Forelimb muscle (tissue), 1 donor: ENCODE measurements around the gene NEMP1. TPM values are rescaled to one million over a fixed set of nuclear protein-coding genes. Genes with fewer than 3 reads are reported as not detected.
"Not testable (repeated sequence)": the region's sequence is repeated elsewhere in the genome, so short reads cannot be mapped to it uniquely, and the experiment has no call there.

Experiments
- DNase-seq: peaks from one replicate; pipeline ENCODE4 v3.0.0-alpha.2; 2013; ENCODE audit warnings: low read depth
- polyA plus RNA-seq: library from polyadenylated mRNA; unstranded; fragments of 120-200 nt; gene quantifications from one replicate; pipeline ENCODE4 v1.2.1, GENCODE V29; 2013; ENCODE audit not compliant: insufficient read length

NEMP1 gene
- polyA plus RNA-seq, 1 donor = 17.3 TPM

DNA sequence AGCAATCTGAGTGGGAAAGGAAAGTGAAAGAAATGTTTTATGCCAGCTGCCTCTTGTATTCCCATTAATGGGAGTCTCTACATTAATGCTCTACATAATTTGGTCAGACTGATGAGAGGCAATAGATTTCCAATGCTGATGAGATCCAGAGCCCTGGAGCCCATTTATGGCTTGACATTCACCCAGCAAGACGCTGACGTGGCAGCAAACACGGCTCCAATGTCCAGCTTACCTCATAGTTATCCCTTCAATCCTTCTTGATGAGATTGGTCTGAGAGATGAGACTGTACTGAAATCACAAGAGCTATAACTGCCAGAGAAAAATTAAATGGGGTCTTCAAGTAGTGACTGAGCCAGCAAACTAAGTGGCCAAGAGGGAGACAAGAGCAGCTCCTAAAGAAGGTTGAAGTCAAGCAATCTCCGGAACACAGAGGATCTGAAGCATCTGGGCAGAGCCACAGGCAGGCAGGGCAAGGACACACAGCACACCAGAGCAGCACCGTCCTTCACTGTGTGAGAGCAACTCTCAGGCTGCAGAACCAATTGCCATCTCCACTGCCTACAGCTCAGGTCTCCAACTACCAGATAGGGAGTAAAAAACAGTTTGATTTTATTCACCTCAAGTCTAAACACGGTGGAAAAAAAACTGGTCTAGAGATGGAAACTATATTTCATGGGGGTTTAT lies 21.4 kb downstream of the NEMP1 start:
- DNase-seq = no peak

- DNase-seq = no peak
Measured at GRCh38 chr12:57055824-57056223, 22.8 kb downstream of the NEMP1 start.

DNA sequence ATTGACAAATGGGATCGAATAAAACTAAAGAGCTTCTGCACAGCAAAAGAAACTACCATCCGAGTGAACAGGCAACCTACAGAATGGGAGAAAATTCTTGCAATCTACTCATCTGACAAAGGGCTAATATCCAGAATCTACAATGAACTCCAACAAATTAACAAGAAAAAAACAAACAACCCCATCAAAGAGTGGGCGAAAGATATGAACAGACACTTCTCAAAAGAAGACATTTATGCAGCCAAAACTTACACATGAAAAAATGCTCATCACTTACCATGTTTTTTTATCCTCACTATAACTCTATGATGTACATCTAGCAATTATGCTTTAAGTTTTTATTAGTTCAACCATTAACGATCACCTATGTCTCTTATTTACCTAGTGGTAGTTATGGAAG lies 24.7 kb downstream of the NEMP1 start:
- not testable (repeated sequence) for DNase-seq

- not testable (repeated sequence) for DNase-seq
Measured at GRCh38 chr12:57053146-57053545, 25.4 kb downstream of the NEMP1 start.

DNA sequence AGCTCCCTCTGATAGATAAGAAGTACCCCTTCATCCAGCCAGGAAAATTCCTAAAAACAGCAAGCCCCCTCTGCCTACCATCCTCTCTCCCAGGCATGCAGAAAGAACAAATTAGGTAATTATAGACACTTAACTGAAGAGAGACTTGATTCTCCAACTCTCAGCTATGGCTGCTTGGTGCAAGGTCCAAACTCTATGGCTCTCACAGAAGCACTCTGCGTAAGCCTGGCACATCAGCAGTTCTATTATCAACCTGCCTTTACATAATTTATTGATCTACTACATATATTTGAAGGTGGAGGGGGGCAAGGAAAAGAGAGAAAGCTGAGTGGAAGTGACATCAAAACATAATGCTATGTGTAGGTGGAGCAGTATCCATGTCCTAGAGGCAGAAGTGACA lies 27.6 kb downstream of the NEMP1 start:
- DNase-seq = no peak

GRCh38 chr12:57049890-57050289 lies 28.7 kb downstream of the NEMP1 start, which contains the start of gene MYO1A:
MYO1A (minus strand) TSS chr12:57050129; CDS start chr12:57048323, 1,806 bp downstream.
- DNase-seq = no peak

GRCh38 chr12:57049119-57049446 lies 29.5 kb downstream of the NEMP1 start:
- DNase-seq = no peak

GRCh38 chr12:57048423-57049118 lies 30.0 kb downstream of the NEMP1 start:
- no peak for DNase-seq

DNA sequence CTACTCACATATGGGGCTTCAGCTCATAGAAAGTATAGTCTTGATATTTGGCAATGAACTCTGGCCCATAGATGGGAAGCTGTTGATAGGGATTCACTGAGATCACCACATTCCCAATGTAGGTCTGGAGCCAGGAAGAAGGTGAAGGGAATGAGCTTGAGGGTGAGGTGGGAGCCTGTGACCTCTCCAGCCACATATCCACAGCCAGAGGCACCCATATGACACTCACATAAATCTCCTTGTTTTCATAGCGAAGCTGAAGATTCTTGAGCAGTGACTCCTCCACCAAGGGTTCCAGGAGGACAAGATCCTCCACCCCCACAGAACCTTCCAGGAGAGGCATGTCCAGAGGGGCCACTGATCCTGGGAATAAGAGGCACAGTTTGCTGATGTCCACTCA lies 30.6 kb downstream of the NEMP1 start:
- DNase-seq = no peak

GRCh38 chr12:57046947-57047890 lies 31.4 kb downstream of the NEMP1 start:
- no peak for DNase-seq

- DNase-seq = no peak
Measured at GRCh38 chr12:57046086-57046791, 32.4 kb downstream of the NEMP1 start.

- DNase-seq = no peak
Measured at GRCh38 chr12:57044889-57045288, 33.7 kb downstream of the NEMP1 start.

DNA sequence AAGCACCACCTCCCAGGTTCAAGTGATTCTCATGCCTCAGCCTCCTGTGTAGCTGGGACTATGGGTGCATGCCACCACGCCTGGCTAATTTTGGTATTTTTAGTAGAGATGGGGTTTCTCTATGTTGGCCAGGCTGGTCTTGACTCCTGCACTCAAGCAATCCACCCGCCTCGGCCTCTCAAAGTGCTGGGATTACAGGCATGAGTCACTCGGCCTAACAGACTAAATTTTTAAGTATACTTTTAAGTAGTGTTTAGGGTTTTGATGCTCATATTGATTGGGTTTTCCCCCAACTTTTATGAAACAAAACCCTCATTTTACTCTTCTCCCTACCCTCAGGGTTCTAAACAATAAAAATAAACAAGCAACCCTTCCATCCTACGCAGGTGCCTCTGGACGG lies 34.1 kb downstream of the NEMP1 start:
- DNase-seq = no peak

DNA sequence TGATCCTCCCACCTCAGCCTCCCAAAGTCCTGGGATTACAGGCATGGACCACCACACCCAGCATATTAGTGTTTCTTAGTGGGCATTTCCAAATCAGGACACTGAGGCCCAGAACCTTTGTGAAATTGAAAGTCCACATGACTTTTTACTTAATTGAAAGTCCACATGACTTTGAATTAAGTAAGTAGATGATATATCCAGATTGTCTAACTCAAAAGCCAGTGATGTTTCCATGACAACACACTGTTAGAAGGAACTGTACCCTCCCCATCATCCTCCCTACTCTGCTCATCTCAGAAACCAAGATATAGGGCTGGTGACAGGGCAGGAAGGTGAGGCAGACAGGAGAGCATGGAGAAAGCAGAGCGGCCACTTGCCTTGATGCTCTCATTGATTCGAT lies 35.9 kb downstream of the NEMP1 start:
- DNase-seq = no peak

DNA sequence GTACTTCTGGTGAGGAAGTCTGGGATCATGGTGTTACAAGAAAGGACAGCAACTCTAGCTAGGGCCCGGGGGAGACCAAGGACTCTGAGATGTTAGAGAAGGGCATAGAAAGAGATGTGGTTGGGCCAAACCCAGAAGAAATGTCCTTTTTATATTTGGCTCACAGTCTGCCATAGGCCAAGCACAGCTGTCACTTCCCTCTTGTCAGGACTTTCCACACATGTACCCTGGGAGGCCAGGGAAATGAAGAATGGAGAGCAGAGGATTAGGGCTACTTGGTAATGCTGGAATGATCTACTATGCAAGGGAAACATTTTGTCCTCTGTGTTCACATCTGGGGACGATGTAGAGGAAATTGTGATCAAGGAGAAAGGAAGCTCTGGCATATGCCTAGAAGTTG lies 37.8 kb downstream of the NEMP1 start:
- DNase-seq = no peak

GRCh38 chr12:57040211-57040610 lies 38.4 kb downstream of the NEMP1 start:
- DNase-seq = no peak

- DNase-seq = no peak
Measured at GRCh38 chr12:57039016-57039798, 39.4 kb downstream of the NEMP1 start.

- DNase-seq = no peak
Measured at GRCh38 chr12:57037264-57037663, 41.3 kb downstream of the NEMP1 start.

DNA sequence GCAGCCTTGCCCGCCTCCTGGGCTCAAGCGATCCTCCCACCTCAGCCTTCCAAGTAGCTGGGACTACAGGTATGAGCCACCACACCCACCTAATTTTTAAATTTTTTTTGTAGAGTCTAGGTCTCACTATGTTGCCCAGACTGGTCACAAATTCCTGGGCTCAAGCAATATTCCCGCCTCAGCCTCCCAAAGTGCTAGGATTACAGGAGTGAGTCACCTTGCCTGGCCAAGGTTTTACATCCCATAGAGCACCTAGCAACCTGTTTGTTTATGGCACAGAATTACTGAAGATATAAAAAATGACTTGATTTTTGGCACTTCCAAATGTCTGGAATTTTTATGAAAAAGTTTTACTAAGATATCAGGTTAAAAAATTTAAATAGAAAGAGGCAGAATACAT lies 45.2 kb downstream of the NEMP1 start:
- DNase-seq = no peak

DNA sequence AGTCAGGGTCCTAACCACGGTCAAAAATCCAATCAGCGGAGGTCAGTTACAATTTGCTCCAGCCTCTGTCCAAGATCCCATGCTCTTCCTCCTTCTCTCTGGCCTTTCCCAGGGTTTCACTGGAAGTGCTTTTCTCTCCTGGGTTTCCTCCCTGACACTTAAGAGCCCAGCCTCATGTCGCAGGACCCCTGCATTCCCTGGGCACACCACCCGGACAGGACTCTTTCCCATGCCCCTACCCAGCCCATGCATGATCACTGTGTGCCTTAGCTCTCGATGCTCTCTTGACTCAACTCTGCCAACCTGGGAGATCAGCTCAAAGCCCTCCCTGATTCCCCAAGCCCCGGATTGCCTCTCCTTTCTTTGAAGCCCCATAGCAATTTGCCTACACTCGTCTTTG lies 46.8 kb downstream of the NEMP1 start:
- no peak for DNase-seq

DNA sequence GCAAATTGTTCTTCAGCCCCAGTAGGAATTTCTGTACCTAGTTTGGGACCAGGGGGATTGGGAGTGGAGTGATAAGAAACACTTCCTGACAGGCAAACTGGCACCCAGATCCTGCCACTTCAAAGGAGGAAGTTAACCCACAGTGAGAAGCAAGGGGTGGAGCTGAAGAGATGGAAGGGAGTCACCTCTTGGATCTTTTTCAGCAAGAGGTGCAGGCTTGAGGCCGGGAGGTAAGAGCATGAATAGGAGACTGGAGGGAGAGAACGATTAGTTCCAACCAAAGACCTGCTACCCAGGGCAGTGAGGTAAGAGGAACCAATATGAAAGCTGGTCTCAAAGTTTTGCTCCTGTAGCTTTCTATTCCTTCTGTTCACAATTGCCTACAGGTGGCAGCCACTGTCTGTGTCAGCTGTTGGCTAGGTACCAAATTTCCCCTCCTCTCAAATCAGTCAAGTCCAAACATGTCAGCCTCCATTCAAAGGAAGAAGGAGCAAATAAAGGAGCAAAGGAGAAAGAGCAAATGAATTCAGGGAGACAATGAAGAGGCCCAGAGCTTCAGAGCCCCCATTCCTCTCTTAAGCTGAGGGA lies 47.4 kb downstream of the NEMP1 start:
- DNase-seq = no peak
